Body of pancreas (tissue), 4 donors: Measurements from ENCODE around the gene SRSF1. TPM values are rescaled to one million over a fixed set of nuclear protein-coding genes. Genes with fewer than 3 reads are reported as not detected.

ENCODE experiments used
- ATAC-seq: fragments of 150-250 bp; one replicate; pipeline ENCODE4 v1.9.1; 2016
- DNase-seq, 4 donors: peaks; one replicate each; pipeline ENCODE4 v3.0.0-alpha.2; 2019
- H3K27ac ChIP-seq, 4 donors: fragments of 200-600 bp; sonication (generic); 1 replicate in 3 of 4; 2 replicates in 1 of 4; pipeline versions ENCODE4 v1.5.1 to v1.6.1; 2016 to 2019; ENCODE audit warnings: mild to moderate bottlenecking in 1 of 4, mixed read lengths in 1 of 4, moderate library complexity in 1 of 4
- H3K27me3 ChIP-seq, 2 donors: fragments of 200-600 bp; sonication (generic); one replicate each; pipeline ENCODE4 v1.6.0; 2016; ENCODE audit warnings: mild to moderate bottlenecking in 1 of 2
- H3K36me3 ChIP-seq, 2 donors: fragments of 200-600 bp; sonication (generic); replicated peaks in 1 of 2; 2 replicates each; pipeline ENCODE4 v1.5.1; 2016; ENCODE audit warnings: low read depth in 2 of 2; ENCODE audit not compliant: insufficient read depth in 1 of 2
- H3K4me1 ChIP-seq: fragments of 200-600 bp; sonication (generic); one replicate; pipeline ENCODE4 v1.6.0; 2016
- H3K4me3 ChIP-seq, 2 donors: fragments of 200-600 bp; sonication (generic); 1 replicate in 1 of 2; 2 replicates in 1 of 2; pipeline ENCODE4 v1.5.1; 2016 to 2019
- H3K9me3 ChIP-seq, 3 donors: fragments of 200-600 bp; sonication (generic); 1 replicate in 2 of 3; 2 replicates in 1 of 3; pipeline ENCODE4 v1.5.1; 2016
- CTCF ChIP-seq, 7 experiments: fragments of 450-650 bp in 4 of 7; fragments of 200-600 bp in 3 of 7; sonication (generic) in 3 of 7; IDR thresholded peaks; one replicate each; pipeline ENCODE4 v1.5.1; 2016 to 2019; ENCODE audit warnings: antibody characterized with exemption in 7 of 7
- POLR2A ChIP-seq, 3 donors: fragments of 450-650 bp; IDR thresholded peaks; one replicate each; pipeline ENCODE4 v1.6.1; 2016; ENCODE audit warnings: antibody characterized with exemption in 3 of 3, mild to moderate bottlenecking in 2 of 3
- WGBS, 2 donors: methylation state at CpG; one replicate each; pipeline ENCODE4 v1.1.5; 2017; 5-methylcytosine and 5-hydroxymethylcytosine counted together
- intact Hi-C: fragments of 100-400 bp; cut with DNase I; formaldehyde crosslinking; loops from one replicate; pipeline ENCODE4 v1.15.1; 2023
- total RNA-seq, 2 donors: library from RNA; depleted of rRNA; stranded (reverse); fragments of >200 nt; gene quantifications; one replicate each; pipeline ENCODE4 v1.1.0, GENCODE V29; 2016

Gene SRSF1
- total RNA-seq, 2 donors from 2014 or later: 76.0 to 139 TPM

- no peak overlapping the region for H3K4me3 ChIP-seq
Observed at GRCh38 chr17:58004060-58004459, 3.0 kb downstream of the SRSF1 start.

GRCh38 chr17:58002973-58003372 lies 4.1 kb downstream of the SRSF1 start:
- no peak for TF ChIP-seq CTCF (IDR thresholded peaks at IDR 0.05)
- no peak for TF ChIP-seq POLR2A (IDR thresholded peaks at IDR 0.05)
- 84 to 90% methylated on average over 2 of the region's 2 CpGs for WGBS, 2 donors
- H3K36me3 ChIP-seq: peaks cover 0 to 8% of the 10 kb centered on the region in 2 donors

More at GRCh38 chr17:58004060-58004459, 3.0 kb downstream of the SRSF1 start:
- intact Hi-C loops: no loop called here
- Histone ChIP-seq H3K9me3 (no peaks in the 10 kb centered on the region), H3K4me1 (peaks cover 51% of the 10 kb centered on the region), H3K27me3 (no peaks in the 10 kb centered on the region), H3K36me3 (peaks cover 0 to 8% of the 10 kb centered on the region in 2 donors), H3K27ac (no peak overlapping the region)
- DNase-seq (no peak), ATAC-seq (no peak)
- 71 to 72% methylated on average over 3 of the region's 3 CpGs for WGBS, 2 donors
- TF ChIP-seq CTCF (IDR thresholded peaks at IDR 0.05) (no peak), POLR2A (IDR thresholded peaks at IDR 0.05) (no peak)

GRCh38 chr17:58002154-58002948 lies 4.7 kb downstream of the SRSF1 start:
- no peaks in the 10 kb centered on the region for H3K9me3 ChIP-seq
- no peak for ATAC-seq
- no peak for DNase-seq
- no peaks in the 10 kb centered on the region for H3K27me3 ChIP-seq
- no peak overlapping the region for H3K27ac ChIP-seq
- intact Hi-C loops: no loop called here
- H3K36me3 ChIP-seq: peaks cover 0 to 8% of the 10 kb centered on the region in 2 donors
- H3K4me3 ChIP-seq: no peak overlapping the region
- no peak for TF ChIP-seq POLR2A (IDR thresholded peaks at IDR 0.05)
- TF ChIP-seq CTCF (IDR thresholded peaks at IDR 0.05): no peak
- H3K4me1 ChIP-seq: peaks cover 43% of the 10 kb centered on the region
- 71 to 72% methylated on average over 4 of the region's 4 CpGs for WGBS, 2 donors

More at GRCh38 chr17:58002973-58003372, 4.1 kb downstream of the SRSF1 start:
- intact Hi-C loops: no loop called here
- Histone ChIP-seq H3K4me3 (no peak overlapping the region), H3K9me3 (no peaks in the 10 kb centered on the region), H3K4me1 (peaks cover 45% of the 10 kb centered on the region), H3K27ac (no peak overlapping the region), H3K27me3 (no peaks in the 10 kb centered on the region)
- DNase-seq (no peak), ATAC-seq (no peak)

GRCh38 chr17:58001461-58002124 lies 5.5 kb downstream of the SRSF1 start:
- intact Hi-C loops: no loop called here
- no peak overlapping the region for H3K4me3 ChIP-seq
- 44 to 49% methylated on average over 1 of the region's 1 CpG for WGBS, 2 donors
- no peak for TF ChIP-seq CTCF (IDR thresholded peaks at IDR 0.05)
- no peak for TF ChIP-seq POLR2A (IDR thresholded peaks at IDR 0.05)
- no peak overlapping the region for H3K27ac ChIP-seq
- no peaks in the 10 kb centered on the region for H3K9me3 ChIP-seq
- no peaks in the 10 kb centered on the region for H3K27me3 ChIP-seq
- ATAC-seq (no peak), DNase-seq (no peak)
- H3K4me1 ChIP-seq: peaks cover 43% of the 10 kb centered on the region
- peaks cover 0 to 8% of the 10 kb centered on the region in 2 donors for H3K36me3 ChIP-seq
